ENCODE results near the gene ADIPOR1.
"Not testable (repeated sequence)": the region's sequence is repeated elsewhere in the genome, so short reads cannot be mapped to it uniquely, and the experiment has no call there.

ADIPOR1 gene

DNA sequence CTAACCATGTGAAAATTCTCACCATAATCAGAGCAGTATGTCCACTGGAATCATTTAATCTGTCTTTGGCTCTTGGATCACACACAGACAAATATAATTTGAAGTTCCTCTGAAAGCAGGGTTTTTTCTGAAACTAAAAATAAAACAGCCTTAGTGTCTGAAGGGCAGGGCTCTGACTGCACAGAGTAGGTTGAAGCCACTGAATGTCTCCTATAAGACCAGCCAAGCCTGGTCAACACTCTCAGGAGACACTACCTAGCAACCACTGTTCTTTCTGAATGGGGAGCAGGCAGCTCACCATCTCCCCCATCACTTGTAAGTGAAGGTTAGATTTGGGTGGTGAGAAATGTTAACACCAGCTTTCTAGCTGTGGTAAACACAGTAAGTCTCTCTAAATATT lies 33.0 kb upstream of the ADIPOR1 start:
- Histone ChIP-seq H3K27ac (no peak overlapping the region), H3K9ac (no peak overlapping the region), H4K20me1 (no peaks in the 10 kb centered on the region), H3K9me3 (no peaks in the 10 kb centered on the region), H3K4me3 (no peak overlapping the region), H3K4me1 (peaks cover 23% of the 10 kb centered on the region), H3K27me3 (no peaks in the 10 kb centered on the region), H3K4me2 (no peak overlapping the region), H3K36me3 (no peaks in the 10 kb centered on the region)
- no peak for TF ChIP-seq Cebpa-rat (IDR thresholded peaks at IDR 0.05)

DNA sequence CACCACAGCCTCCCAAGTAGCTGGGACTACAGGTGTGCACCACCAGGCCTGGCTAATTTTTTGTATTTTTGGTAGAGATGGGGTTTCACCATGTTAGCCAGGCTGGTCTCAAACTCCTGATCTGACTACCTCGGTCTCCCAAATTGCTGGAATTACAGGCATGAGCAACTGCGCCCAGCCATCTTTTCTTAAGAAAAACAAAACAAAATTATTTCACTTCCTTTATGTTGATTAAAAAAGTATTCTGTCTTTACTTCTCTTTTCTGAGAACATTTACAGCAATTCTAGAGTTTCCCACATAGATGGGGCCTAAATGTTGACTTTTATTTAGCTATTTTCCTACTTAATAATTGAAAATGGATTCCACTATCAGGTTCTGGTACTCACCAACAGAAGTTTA lies 31.8 kb upstream of the ADIPOR1 start:
- Histone ChIP-seq H3K27me3 (no peaks in the 10 kb centered on the region), H3K9ac (no peak overlapping the region), H3K4me2 (no peak overlapping the region), H4K20me1 (no peaks in the 10 kb centered on the region), H3K36me3 (no peaks in the 10 kb centered on the region), H3K27ac (no peak overlapping the region), H3K4me3 (no peak overlapping the region), H3K4me1 (peaks cover 23% of the 10 kb centered on the region), H3K9me3 (no peaks in the 10 kb centered on the region)
- no peak for TF ChIP-seq Cebpa-rat (IDR thresholded peaks at IDR 0.05)

DNA sequence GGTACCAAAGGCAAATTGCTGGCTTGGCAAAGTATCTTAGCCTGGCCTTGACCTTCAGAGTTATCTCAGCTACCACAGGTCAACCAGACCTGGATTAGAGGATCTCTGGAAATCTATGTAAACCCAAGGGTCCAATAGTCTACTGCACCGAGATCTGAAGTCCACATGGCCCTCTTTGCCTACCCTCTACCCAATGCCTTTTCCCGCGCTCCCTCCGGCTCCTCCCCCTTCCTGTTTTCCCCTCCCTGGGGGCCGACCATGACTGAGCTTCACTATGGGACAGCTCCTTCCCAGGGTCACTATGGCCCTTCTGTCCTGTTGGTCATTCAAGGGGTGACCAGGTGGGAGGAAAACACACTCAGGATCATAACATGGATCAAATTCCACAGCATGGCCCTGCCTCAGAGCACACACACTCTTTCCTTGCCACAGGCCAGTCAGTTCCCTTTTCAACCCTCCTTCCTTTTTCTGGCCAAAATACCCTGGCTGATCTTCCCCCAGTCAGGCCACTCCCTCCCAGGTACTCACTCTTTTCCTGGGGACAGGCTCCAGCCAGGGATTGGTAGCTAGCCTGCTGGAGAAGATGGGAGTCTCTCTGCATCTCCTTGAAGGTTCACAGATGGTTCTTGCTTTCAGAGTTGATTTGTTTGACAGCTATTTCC lies 29.9 kb upstream of the ADIPOR1 start:
- peak overlapping the region; percentile 31 for H3K4me2 ChIP-seq
- H3K27me3 ChIP-seq: no peaks in the 10 kb centered on the region
- H3K27ac ChIP-seq: no peak overlapping the region
- no peaks in the 10 kb centered on the region for H3K9me3 ChIP-seq
- no peaks in the 10 kb centered on the region for H4K20me1 ChIP-seq
- TF ChIP-seq Cebpa-rat (IDR thresholded peaks at IDR 0.05): no peak
- H3K4me1 ChIP-seq: peaks cover 23% of the 10 kb centered on the region
- H3K36me3 ChIP-seq: no peaks in the 10 kb centered on the region
- no peak overlapping the region for H3K9ac ChIP-seq
- H3K4me3 ChIP-seq: no peak overlapping the region

DNA sequence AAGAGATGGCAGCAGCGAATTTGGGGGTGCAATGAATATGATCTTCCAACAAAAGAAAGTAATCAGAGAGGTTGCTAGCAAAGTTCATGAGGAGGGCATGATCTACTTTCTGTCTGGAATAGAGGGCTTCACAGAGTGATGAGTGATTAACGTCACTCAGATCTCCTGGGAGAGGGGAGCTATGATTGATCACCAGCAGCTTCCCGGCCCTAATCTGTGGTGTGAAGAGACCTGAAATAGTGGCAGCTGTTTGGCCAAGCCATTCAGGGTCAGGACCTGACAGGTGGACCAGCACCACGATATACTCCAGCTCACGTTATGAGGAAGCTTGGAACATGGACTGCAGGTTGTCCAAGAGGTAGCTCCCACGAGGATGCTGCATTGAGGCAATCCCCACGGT lies 29.1 kb upstream of the ADIPOR1 start:
- no peaks in the 10 kb centered on the region for H3K27me3 ChIP-seq
- TF ChIP-seq Cebpa-rat (IDR thresholded peaks at IDR 0.05): no peak
- no peak overlapping the region for H3K4me3 ChIP-seq
- H3K4me2 ChIP-seq: no peak overlapping the region; the same call in 1 of the 2 replicates
- H3K9ac ChIP-seq: no peak overlapping the region
- H3K9me3 ChIP-seq: no peaks in the 10 kb centered on the region
- no peak overlapping the region for H3K27ac ChIP-seq
- no peaks in the 10 kb centered on the region for H3K36me3 ChIP-seq
- peaks cover 25% of the 10 kb centered on the region for H3K4me1 ChIP-seq
- no peaks in the 10 kb centered on the region for H4K20me1 ChIP-seq

DNA sequence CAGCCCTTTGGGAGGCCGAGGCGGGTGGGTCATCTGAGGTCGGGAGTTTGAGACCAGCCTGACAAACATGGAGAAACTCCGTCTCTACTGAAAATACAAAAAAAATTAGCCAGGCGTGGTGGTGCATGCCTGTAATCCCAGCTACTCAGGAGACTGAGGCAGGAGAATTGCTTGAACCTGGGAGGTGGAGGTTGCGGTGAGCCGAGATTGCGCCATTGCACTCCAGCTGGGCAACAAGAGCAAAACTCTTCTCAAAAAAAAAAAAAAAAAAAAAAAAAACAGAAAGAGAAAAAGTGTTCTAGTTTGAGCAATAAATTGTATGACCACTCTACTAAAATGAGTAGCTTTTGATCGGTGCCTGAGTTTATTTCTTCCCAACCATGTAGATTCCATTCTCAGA lies 28.0 kb upstream of the ADIPOR1 start:
- not testable (repeated sequence) for H3K4me2 ChIP-seq, H3K27ac ChIP-seq, H3K27me3 ChIP-seq, H3K4me3 ChIP-seq, H3K9ac ChIP-seq, H3K36me3 ChIP-seq, H3K9me3 ChIP-seq, H4K20me1 ChIP-seq
- peaks cover 33% of the 10 kb centered on the region for H3K4me1 ChIP-seq

GRCh38 chr1:202982715-202983430 lies 24.8 kb upstream of the ADIPOR1 start:
- Histone ChIP-seq H3K36me3 (no peaks in the 10 kb centered on the region), H3K9me3 (peaks cover 12% of the 10 kb centered on the region), H3K4me2 (no peak overlapping the region), H3K4me3 (no peak overlapping the region), H4K20me1 (no peaks in the 10 kb centered on the region), H3K9ac (no peak overlapping the region), H3K27ac (no peak overlapping the region), H3K27me3 (no peaks in the 10 kb centered on the region), H3K4me1 (peaks cover 51% of the 10 kb centered on the region)
- no peak for TF ChIP-seq Cebpa-rat (IDR thresholded peaks at IDR 0.05)

DNA sequence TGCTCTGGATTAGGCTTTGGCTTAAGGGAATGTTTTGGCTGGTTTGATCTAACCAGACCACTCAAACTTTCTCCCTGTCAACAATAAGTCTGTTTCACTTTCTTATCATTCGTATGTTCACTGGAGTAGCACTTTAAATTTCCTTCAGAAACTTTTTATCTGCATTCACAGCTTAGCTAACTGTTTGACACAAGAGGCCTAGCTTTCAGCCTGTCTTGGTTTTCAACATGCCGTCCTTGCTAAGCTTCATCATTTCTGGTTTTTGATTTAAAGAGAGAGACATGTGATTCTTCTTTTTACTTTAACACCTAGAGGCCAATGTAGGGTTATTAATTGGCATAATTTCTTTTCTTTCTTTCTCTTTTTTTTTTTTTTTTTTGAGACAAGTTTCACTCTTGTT lies 23.8 kb upstream of the ADIPOR1 start:
- no peaks in the 10 kb centered on the region for H3K27me3 ChIP-seq
- no peak for TF ChIP-seq Cebpa-rat (IDR thresholded peaks at IDR 0.05)
- H3K4me3 ChIP-seq: no peak overlapping the region
- no peak overlapping the region for H3K9ac ChIP-seq
- no peaks in the 10 kb centered on the region for H4K20me1 ChIP-seq
- H3K4me1 ChIP-seq: peaks cover 41% of the 10 kb centered on the region
- peaks cover 12% of the 10 kb centered on the region for H3K9me3 ChIP-seq
- no peak overlapping the region for H3K4me2 ChIP-seq
- no peaks in the 10 kb centered on the region for H3K36me3 ChIP-seq
- no peak overlapping the region; the same call in 1 of the 2 replicates for H3K27ac ChIP-seq

DNA sequence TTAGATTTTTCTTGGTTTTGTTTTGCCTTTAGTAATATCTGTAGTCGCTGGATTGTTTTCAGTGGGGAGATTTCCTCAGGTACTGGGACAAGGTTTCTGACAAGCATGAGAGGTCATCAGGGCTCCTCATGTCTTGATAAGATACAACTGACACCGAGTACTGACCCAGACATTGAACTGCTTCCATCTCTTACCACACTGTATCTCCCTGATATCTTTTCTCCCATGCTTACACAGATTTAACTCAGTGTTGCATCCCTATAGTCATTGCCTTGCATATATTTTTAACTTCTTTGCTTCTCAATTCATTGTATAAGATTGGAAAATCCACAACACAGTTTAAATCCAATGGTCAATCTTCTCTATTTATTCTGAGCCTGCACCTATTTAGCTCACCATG lies 21.3 kb upstream of the ADIPOR1 start:
- Histone ChIP-seq H3K4me2 (peak overlapping the region; percentile 67), H3K9me3 (peaks cover 12% of the 10 kb centered on the region), H3K4me3 (no peak overlapping the region), H4K20me1 (no peaks in the 10 kb centered on the region), H3K9ac (no peak overlapping the region), H3K36me3 (no peaks in the 10 kb centered on the region), H3K27me3 (no peaks in the 10 kb centered on the region), H3K27ac (peak overlapping the region; percentile 2; the same call in 1 of the 2 replicates), H3K4me1 (peaks cover 41% of the 10 kb centered on the region)
- no peak for TF ChIP-seq Cebpa-rat (IDR thresholded peaks at IDR 0.05)

DNA sequence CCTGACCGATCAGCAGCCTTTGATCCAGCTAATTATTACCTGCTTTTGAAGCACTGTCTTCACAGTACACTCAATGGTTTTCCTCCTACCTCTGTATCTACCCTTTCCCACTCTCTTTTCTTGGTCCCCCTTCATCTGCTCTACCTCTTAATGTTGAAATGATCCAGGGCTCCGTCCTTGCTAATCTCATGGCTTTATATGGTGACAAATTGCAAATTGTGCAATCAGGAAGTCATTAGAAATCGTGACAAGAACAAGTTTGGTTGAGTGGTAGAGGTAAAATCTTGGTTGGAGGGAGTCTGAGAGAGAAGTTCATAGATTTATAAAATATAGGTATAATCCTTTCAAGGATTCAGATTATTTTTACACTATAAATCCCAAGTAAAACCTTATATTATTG lies 18.5 kb upstream of the ADIPOR1 start:
- TF ChIP-seq Cebpa-rat (IDR thresholded peaks at IDR 0.05): 0 out of 2 replicates have a peak, but pooled peaks have one; percentile 45
- H3K4me3 ChIP-seq: no peak overlapping the region
- H3K27me3 ChIP-seq: no peaks in the 10 kb centered on the region
- H3K36me3 ChIP-seq: no peaks in the 10 kb centered on the region
- H3K4me2 ChIP-seq: no peak overlapping the region
- no peak overlapping the region for H3K9ac ChIP-seq
- H3K27ac ChIP-seq: no peak overlapping the region
- H3K4me1 ChIP-seq: peaks cover 34% of the 10 kb centered on the region
- peaks cover 10% of the 10 kb centered on the region for H3K9me3 ChIP-seq
- H4K20me1 ChIP-seq: no peaks in the 10 kb centered on the region

DNA sequence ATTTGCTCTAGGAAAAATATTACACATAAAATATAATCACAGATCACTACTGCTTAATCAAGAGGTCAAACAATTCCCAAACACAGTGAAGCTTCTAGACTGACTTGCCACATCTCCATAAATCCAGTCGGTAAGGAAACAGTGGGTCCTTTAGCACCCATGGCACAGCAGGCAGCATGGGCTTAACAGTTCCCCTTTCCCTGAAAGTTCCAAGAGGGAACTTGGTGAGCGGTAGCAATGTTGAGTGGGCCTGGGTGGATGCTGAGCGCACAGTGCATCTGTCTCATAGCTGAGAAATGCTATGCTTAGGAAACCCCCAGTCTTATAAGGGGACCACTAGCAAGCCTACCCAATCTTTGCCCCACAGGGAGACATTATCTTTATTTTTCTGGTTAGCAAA lies 16.7 kb upstream of the ADIPOR1 start:
- no peak for TF ChIP-seq Cebpa-rat (IDR thresholded peaks at IDR 0.05)
- Histone ChIP-seq H3K27me3 (no peaks in the 10 kb centered on the region), H3K27ac (no peak overlapping the region), H3K4me1 (peaks cover 24% of the 10 kb centered on the region), H3K4me2 (no peak overlapping the region), H3K9ac (no peak overlapping the region), H3K36me3 (no peaks in the 10 kb centered on the region), H4K20me1 (no peaks in the 10 kb centered on the region), H3K4me3 (no peak overlapping the region), H3K9me3 (no peaks in the 10 kb centered on the region; the same call in 1 of the 2 replicates)
